Erythroblast (primary cell): ENCODE data around the gene ALDH1A2.

Source experiments
- GATA1 ChIP-seq: IDR thresholded peaks from 2 replicates; pipeline ENCODE4 v1.6.1; 2011; ENCODE audit warnings: low read depth, mild to moderate bottlenecking, control low read depth, low read length, moderate library complexity
- POLR2A ChIP-seq: IDR thresholded peaks from 2 replicates; pipeline ENCODE4 v1.6.1; 2011; ENCODE audit warnings: mild to moderate bottlenecking, low read length

DNA sequence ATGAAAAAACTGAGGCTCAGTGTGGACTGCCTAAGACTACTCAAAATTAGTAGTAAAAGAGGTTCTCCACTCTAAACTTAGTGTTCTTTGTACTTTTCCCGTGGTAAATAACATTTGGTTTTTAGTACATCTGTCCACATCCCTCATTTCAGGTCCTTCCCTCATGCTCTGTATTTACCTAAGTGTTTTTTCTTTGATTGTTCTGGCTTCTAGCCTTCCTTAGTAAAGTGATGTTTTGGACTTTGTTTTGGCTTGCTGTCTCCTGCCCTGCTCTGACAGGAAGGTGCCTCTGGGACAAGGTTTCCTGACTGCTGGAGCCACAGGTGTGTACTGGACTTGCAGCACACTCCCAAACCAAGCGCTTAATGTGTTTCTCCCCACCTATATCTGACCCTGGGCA, 29.9 kb upstream of the ALDH1A2 start:
- TF ChIP-seq POLR2A = no peak
- no peak for TF ChIP-seq GATA1
